Mammary epithelial cell (primary cell): Measurements from ENCODE around the gene GDPD5.

Source experiments
- CTCF ChIP-seq, 2 donors: IDR thresholded peaks in 1 of 2; conservative IDR thresholded peaks in 1 of 2; 2 replicates each; pipeline ENCODE4 v1.5.1; 2011 to 2012; ENCODE audit warnings: inconsistent platforms in 2 of 2, low read length in 2 of 2, mild to moderate bottlenecking in 2 of 2, control low read depth in 1 of 2, low read depth in 1 of 2; ENCODE audit not compliant: insufficient read depth in 1 of 2; ENCODE audit errors: extremely low read depth in 1 of 2
- EZH2 ChIP-seq: IDR thresholded peaks from 2 replicates; pipeline ENCODE4 v1.6.1; 2012; ENCODE audit warnings: low read length, inconsistent platforms, borderline replicate concordance

- no peak for TF ChIP-seq CTCF (conservative IDR thresholded peaks at IDR 0.05 in 1 of 2, IDR thresholded peaks at IDR 0.05 in 1 of 2; ENCODE audit: extremely low read depth in 1 of 2, insufficient read depth in 1 of 2, low read depth in 1 of 2, low read length in 2 of 2)
- TF ChIP-seq EZH2: peak; percentile 42
These were observed 94.8 kb downstream of the GDPD5 start for GRCh38 chr11:75430714-75431532.
